ENCODE results near the gene IGLON5.

Gene IGLON5

DNA sequence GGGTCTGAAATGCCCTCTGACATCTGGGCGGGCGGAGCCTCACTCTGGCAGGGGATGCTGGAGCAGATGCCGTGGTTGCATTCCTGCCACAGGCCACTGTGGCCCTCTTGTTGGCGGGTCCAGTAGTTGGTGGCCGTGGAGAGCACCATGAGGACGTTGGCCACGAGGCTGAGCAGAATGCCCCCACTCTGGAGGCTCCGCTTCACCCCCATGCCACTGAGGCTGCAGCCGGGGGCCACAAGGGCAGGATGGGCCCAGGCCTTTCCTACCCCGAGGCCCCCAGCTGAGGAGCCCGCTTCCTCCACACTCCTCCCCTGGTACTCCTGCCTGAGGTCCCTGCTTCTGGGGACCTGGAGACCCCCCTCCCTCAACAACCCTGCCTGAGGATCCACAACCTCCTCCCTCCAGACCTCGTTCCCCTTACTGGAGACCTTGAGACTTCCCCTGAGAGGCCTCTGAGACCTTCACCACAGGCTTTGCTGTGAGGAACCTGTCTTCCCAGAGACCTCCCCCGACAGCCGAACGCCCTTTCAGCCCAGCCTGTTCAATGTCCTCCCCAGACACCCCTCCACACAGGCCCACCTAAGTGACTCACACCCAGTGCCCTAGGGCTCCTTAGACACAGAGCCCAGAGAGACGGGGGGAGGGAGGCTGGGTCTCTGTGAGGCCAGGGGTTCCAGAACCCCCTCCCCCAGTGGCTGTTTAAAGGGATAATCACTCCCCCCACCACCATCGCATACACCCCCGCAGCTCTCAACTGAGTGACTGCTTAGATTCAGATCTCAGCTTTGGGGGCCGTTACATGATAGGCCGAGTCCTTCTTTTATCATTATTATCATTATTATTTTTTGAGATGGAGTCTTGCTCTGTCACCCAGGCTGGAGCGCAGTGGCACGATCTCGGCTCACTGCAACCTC lies 57.2 kb downstream of the IGLON5 start, which contains the start of gene CLDND2:
Gene CLDND2, minus strand, starts transcription at position 638 of the 917 bp plus-strand sequence. Its CDS starts 426 bp downstream, at position 212.
- Mint-ChIP-seq H3K4me1 (peaks cover 75% of the 10 kb centered on the region), H3K27me3 (peaks cover 3% of the 10 kb centered on the region), H3K36me3 (peaks cover 8% of the 10 kb centered on the region), H3K27ac (peak within 1 kb of the TSS; percentile 91), H3K9me3 (no peaks in the 10 kb centered on the region), H3K4me3 (peak within 1 kb of the TSS; percentile 97)
- DNase-seq: no peak
- CTCF ChIA-PET: interaction anchor here (1.0 to 1.6 kb wide), 3 partner anchors 25 to 28 kb away, joined by 4 read pairs; no protein-coding TSS in a partner anchor

DNA sequence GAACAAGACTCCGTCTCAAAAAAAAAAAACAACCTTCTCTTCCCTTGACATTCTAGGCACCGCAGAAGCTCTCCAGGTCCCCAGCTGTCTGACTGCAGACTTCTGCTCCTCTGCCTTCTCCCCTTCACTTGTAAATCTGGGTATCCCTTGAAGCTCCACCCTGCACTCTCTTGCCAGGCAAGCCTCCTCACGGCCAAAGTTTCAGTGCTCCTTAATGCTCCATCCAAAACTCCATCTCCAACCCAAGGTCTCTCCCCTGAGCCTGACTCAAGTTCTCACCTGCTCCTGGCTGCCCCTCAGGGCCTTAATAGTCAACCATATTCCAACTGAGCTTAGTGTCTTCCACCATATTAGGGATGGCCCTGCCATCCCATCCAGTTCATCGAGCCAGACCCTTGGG lies 58.8 kb downstream of the IGLON5 start:
- Mint-ChIP-seq H3K4me3 (peak overlapping the region; percentile 60), H3K27ac (peak overlapping the region; percentile 56), H3K36me3 (peaks cover 7% of the 10 kb centered on the region), H3K4me1 (peaks cover 78% of the 10 kb centered on the region), H3K9me3 (no peaks in the 10 kb centered on the region), H3K27me3 (peaks cover 3% of the 10 kb centered on the region)
- CTCF ChIA-PET: interaction anchor here (0.5 to 3.1 kb wide), 4 partner anchors 11 to 50 kb away, joined by 3 to 19 read pairs (median 3); no protein-coding TSS in a partner anchor
- DNase-seq: no peak

DNA sequence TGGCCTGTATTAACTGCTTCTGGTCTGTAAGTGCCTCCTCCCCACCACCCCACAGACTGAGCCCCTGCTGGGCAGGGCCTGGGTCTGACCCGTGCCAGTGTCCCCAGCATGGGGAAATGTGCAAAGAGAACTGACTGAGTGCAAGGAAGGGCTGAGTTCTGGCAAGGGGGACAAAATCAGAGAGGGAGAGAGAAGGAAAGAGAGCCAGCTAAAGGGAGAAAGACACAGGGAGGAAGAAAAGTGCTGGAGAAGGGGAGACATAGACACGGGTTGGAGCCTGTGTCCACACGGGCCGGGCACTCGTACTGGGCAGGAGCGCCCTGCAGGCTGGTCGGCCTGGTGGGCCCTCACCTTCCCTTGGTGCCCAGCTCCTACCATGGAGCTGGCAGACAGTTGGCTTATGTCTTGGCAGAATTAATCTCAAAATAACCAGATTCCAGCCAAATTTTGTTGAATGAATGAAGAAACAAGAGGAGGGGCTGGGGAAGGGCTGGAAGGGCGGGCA lies 59.8 kb downstream of the IGLON5 start:
- Mint-ChIP-seq H3K27me3 (peaks cover 3% of the 10 kb centered on the region), H3K9me3 (no peaks in the 10 kb centered on the region), H3K27ac (peak overlapping the region; percentile 95), H3K4me1 (peaks cover 82% of the 10 kb centered on the region), H3K36me3 (peaks cover 7% of the 10 kb centered on the region), H3K4me3 (peak overlapping the region; percentile 72)
- no peak for DNase-seq
- CTCF ChIA-PET: interaction anchor here (1.1 to 3.1 kb wide), 2 partner anchors 23 to 36 kb away, joined by 3 to 19 read pairs; no protein-coding TSS in a partner anchor

DNA sequence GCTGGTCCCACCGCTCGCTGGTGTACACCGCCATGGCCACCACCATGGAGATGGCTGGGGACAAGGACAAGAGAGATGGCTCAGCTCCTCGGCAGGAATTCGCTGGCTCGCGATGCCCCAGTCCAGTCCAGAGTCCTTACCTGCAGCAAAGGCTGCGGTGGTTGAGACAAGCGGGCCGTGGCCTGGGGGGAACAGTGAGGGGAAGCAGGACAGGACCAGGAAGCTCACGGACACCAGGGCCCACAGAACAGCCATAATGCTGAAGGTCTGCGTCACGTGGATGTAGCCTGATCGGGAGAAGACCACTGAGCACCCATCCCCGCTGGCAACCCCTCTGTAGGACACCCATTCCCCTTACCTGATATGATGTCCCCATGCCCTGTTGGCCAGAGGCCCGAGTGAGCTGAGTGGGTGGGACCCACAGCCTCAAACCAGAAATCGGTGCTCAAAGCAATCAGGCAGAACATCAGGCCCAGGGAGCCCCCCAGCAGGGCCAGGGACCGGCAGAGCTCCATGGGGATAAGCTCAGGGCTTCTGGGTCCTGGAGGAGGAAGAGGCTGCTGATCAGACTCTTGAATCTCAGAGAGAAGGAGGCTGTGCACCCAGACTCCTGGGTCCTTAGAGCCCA lies 60.7 kb downstream of the IGLON5 start:
- CTCF ChIA-PET: interaction anchor here (0.6 to 3.1 kb wide), 2 partner anchors 22 to 49 kb away, joined by 3 to 19 read pairs; no protein-coding TSS in a partner anchor
- Mint-ChIP-seq H3K27ac (peak overlapping the region; percentile 95), H3K9me3 (no peaks in the 10 kb centered on the region), H3K27me3 (peaks cover 3% of the 10 kb centered on the region), H3K4me1 (peaks cover 82% of the 10 kb centered on the region), H3K4me3 (peak overlapping the region; percentile 72), H3K36me3 (peaks cover 7% of the 10 kb centered on the region)
- no peak for DNase-seq

DNA sequence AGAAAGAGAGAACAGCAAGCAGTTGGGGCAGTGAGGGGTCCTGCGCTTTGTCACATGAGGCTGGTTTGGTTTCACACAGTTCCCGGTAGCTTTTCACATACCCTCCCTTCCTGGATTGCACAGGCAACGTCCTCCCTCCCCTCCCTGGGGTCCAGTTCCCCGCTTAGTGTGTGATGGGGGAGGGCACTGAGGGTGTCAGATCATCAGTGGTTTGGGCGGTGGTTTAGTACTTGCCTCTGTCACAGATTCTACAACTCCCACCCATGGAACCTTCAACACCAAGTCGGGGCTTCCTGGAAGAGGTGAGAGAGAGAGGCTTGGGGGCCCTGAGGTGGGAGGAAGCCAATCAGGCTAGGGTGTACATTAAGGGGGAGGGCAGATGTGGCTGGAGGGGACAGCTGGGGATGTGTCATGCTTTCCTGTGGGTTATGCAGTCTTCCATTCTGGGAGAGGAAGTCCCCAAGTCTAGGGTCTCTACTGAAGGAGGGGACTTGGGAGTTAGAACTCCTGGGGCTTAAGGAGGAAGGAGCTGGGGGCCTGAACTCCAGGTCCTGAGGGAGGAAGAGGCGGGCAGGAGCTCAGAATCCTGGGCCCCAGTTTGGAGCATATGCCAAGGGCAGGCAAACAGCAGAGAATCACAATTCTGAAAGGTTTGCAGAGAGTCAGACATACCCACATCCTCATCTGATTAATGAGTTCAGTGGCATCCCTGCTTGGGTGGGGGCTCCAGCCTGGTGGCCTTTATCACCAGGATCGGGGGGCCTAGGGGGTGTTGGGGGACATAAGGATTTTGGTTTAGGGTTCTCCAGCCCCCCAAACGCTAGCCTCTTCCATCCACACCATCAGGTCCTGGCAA lies 61.4 kb downstream of the IGLON5 start, which contains the start of gene NKG7:
Gene NKG7, minus strand, starts transcription at position 6 of the 856 bp plus-strand sequence. CDS start 119 bp downstream, outside the sequence.
- Mint-ChIP-seq H3K27me3 (peaks cover 3% of the 10 kb centered on the region), H3K27ac (peak within 1 kb of the TSS; percentile 95), H3K36me3 (peaks cover 7% of the 10 kb centered on the region), H3K9me3 (no peaks in the 10 kb centered on the region), H3K4me1 (peaks cover 75% of the 10 kb centered on the region), H3K4me3 (peak within 1 kb of the TSS; percentile 72)
- peak; percentile 74 for DNase-seq
- CTCF ChIA-PET: interaction anchor here (0.6 to 3.1 kb wide), 2 partner anchors 22 to 48 kb away, joined by 3 to 19 read pairs; no protein-coding TSS in a partner anchor

DNA sequence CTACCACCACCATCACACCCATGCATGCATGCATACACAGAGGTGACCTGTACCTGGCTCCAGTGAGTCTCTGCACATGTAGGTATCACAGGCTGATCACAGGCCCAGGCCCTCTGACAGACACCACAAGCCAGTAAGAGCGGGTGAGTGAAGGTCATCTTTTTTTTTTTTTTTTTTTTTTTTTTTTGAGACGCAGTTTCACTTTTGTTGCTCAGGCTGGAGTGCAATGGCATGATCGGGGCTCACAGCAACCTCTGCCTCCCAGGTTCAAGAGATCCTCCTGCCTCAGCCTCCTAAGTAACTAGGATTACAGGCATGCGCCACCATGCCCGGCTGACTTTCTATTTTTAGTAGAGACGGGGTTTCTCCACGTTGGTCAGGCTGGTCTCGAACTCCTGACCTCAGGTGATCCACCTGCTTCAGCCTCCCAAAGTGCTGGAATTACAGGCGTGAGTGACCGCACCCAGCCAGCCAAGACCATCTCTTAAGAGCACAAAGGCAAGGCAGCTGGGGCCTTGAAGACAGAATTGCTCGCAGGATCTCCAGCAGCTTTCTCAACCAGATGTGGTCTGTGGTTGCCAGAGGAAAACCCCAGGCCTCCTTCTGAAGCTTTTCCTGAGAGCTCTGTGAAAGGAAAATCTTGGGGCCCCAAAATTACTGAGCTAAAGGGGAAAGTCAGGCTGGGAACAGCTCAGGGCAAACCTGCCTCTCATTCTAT lies 64.2 kb downstream of the IGLON5 start:
- H3K9me3 Mint-ChIP-seq: peaks cover 7% of the 10 kb centered on the region
- peak; percentile 50 for DNase-seq
- peaks cover 70% of the 10 kb centered on the region for H3K4me1 Mint-ChIP-seq
- H3K4me3 Mint-ChIP-seq: no peak overlapping the region
- CTCF ChIA-PET: interaction anchor here (1.5 kb wide), 1 partner anchor 20 kb away, joined by 4 read pairs; no protein-coding TSS in a partner anchor
- no peaks in the 10 kb centered on the region for H3K27me3 Mint-ChIP-seq
- peaks cover 5% of the 10 kb centered on the region for H3K36me3 Mint-ChIP-seq
- peak overlapping the region; percentile 72 for H3K27ac Mint-ChIP-seq

DNA sequence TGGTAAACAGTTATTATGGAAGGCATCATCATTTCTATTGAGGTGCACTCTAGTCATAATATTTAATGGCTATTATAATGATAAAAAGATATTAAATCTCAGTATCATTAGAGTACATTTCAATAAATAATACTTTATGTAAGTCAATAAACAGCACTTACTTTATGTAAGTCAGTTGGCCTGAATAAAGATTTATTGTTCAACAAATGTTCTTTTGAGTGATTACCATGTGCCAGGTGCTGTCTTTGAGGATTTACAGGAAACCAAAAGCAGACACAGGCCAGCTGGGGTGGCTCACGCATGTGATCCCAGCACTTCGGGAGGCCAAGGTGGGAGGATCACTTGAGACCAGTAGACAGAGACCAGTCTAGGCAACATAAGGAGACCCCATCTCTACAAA lies 66.0 kb downstream of the IGLON5 start:
- H3K9me3 Mint-ChIP-seq: peaks cover 17% of the 10 kb centered on the region
- H3K27ac Mint-ChIP-seq: no peak overlapping the region
- no peaks in the 10 kb centered on the region for H3K27me3 Mint-ChIP-seq
- no peak overlapping the region for H3K4me3 Mint-ChIP-seq
- peaks cover 4% of the 10 kb centered on the region for H3K36me3 Mint-ChIP-seq
- no peak for DNase-seq
- CTCF ChIA-PET: no interaction called here
- peaks cover 55% of the 10 kb centered on the region for H3K4me1 Mint-ChIP-seq

DNA sequence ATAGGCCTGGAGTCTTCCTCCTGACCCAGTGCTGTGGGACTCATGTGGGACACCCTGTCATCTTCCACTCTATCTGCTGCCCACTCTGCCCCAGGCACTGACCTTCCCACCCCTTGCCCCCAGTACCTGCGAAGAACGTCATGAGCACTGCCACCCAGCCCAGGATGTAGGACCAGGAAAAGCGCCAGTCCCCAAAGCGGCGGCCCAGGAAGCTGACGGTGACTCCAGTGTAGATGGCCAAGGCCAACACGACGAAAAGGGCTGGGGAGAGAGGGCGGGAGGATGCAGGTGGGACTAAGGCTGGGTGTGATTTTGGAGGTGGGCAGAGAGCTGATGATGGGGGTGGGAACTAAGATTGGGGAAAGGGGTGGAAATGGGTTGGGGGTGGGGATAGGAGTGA lies 68.9 kb downstream of the IGLON5 start:
- Mint-ChIP-seq H3K27me3 (peaks cover 5% of the 10 kb centered on the region), H3K9me3 (peaks cover 17% of the 10 kb centered on the region), H3K27ac (no peak overlapping the region), H3K4me1 (peaks cover 25% of the 10 kb centered on the region), H3K4me3 (no peak overlapping the region), H3K36me3 (peaks cover 2% of the 10 kb centered on the region)
- DNase-seq: no peak
- CTCF ChIA-PET: no interaction called here
